ENCODE measurements around the gene LRMDA.

Gene LRMDA

DNA sequence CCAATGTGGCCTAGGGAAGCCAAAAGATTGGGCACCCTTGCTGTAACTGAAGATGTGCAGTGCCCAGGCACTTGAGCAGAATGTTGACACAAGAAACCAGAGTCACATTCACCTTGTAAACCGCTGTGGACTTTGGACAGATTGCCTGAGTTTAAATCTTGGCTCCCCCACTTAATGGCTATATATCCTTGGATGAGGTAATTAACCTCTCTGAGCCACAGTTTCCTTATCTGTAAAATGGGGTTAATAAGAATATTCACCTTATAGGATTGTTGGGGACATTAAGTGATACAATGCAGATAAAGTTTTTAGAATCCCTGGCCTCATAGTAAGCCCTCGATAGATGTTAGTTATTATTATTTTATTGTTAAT lies 331.0 kb downstream of the LRMDA start:
- Histone ChIP-seq H3K36me3 (ENCODE audit: control insufficient read depth in 2 of 2, insufficient read depth in 1 of 2, low read length in 2 of 2) (no peaks in the 10 kb centered on the region), H3K4me3 (ENCODE audit: low read depth, low read length) (no peak overlapping the region), H3K4me1 (ENCODE audit: control insufficient read depth, insufficient read depth, low read length) (peaks cover 28% of the 10 kb centered on the region), H3K27ac (ENCODE audit: extremely low read depth, low read depth, low read length) (peak overlapping the region; percentile 34; the same call in 1 of the 2 replicates), H3K9me3 (ENCODE audit: control insufficient read depth, insufficient read depth, low read depth, low read length) (no peaks in the 10 kb centered on the region)
- ChIA-PET CTCF (interaction anchor here (0.6 kb wide), 1 partner anchor 791 kb away, joined by 3 read pairs; no protein-coding TSS in a partner anchor), POLR2A (no interaction called here)
- TF ChIP-seq GLIS1 (tag by site-specific recombination; IDR thresholded peaks at IDR 0.05): no peak
- TF ChIP-seq ZBTB1 (tag by site-specific recombination; IDR thresholded peaks at IDR 0.05): no peak
- TF ChIP-seq, protein P1, sequence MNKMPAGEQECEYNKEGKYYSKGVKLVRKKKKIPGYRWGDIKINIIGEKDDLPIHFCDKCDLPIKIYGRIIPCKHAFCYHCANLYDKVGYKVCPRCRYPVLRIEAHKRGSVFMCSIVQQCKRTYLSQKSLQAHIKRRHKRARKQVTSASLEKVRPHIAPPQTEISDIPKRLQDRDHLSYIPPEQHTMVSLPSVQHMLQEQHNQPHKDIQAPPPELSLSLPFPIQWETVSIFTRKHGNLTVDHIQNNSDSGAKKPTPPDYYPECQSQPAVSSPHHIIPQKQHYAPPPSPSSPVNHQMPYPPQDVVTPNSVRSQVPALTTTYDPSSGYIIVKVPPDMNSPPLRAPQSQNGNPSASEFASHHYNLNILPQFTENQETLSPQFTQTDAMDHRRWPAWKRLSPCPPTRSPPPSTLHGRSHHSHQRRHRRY (tag by site-specific recombination; IDR thresholded peaks at IDR 0.05): no peak
- 0 out of 2 replicates have a peak, but pooled peaks have one; percentile 28 for TF ChIP-seq ZSCAN30 (tag by site-specific recombination; IDR thresholded peaks at IDR 0.05)
- no peak for TF ChIP-seq ZNF785 (tag by site-specific recombination; IDR thresholded peaks at IDR 0.05)
- no peak for TF ChIP-seq ZNF670 (tag by site-specific recombination; IDR thresholded peaks at IDR 0.05; ENCODE audit: low read depth)
- no peak for TF ChIP-seq ZNF202 (tag by site-specific recombination; IDR thresholded peaks at IDR 0.05; ENCODE audit: borderline replicate concordance)
- no peak for TF ChIP-seq SCRT1 (tag by site-specific recombination; IDR thresholded peaks at IDR 0.05; ENCODE audit: borderline replicate concordance)
- TF ChIP-seq ZNF292 (tag by site-specific recombination; IDR thresholded peaks at IDR 0.05; ENCODE audit: borderline replicate concordance, low read depth): no peak
- TF ChIP-seq ZNF266 (tag by site-specific recombination; IDR thresholded peaks at IDR 0.05; ENCODE audit: low read depth): no peak
- TF ChIP-seq ZNF157 (tag by site-specific recombination; IDR thresholded peaks at IDR 0.05): no peak
- no peak for TF ChIP-seq ZNF707 (tag by site-specific recombination; IDR thresholded peaks at IDR 0.05)
- no peak for TF ChIP-seq ZNF311 (tag by site-specific recombination; IDR thresholded peaks at IDR 0.05; ENCODE audit: borderline replicate concordance)
- no peak for TF ChIP-seq ZNF23 (tag by site-specific recombination; IDR thresholded peaks at IDR 0.05; ENCODE audit: borderline replicate concordance)
- TF ChIP-seq, protein P2, sequence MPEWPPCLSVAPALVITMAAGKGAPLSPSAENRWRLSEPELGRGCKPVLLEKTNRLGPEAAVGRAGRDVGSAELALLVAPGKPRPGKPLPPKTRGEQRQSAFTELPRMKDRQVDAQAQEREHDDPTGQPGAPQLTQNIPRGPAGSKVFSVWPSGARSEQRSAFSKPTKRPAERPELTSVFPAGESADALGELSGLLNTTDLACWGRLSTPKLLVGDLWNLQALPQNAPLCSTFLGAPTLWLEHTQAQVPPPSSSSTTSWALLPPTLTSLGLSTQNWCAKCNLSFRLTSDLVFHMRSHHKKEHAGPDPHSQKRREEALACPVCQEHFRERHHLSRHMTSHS (tag by site-specific recombination; IDR thresholded peaks at IDR 0.05): no peak
- TF ChIP-seq ZNF501 (tag by site-specific recombination; IDR thresholded peaks at IDR 0.05): 0 out of 2 replicates have a peak, but pooled peaks have one; percentile 8
- TF ChIP-seq ZNF585B (tag by site-specific recombination; IDR thresholded peaks at IDR 0.05): no peak
- TF ChIP-seq, protein P3, sequence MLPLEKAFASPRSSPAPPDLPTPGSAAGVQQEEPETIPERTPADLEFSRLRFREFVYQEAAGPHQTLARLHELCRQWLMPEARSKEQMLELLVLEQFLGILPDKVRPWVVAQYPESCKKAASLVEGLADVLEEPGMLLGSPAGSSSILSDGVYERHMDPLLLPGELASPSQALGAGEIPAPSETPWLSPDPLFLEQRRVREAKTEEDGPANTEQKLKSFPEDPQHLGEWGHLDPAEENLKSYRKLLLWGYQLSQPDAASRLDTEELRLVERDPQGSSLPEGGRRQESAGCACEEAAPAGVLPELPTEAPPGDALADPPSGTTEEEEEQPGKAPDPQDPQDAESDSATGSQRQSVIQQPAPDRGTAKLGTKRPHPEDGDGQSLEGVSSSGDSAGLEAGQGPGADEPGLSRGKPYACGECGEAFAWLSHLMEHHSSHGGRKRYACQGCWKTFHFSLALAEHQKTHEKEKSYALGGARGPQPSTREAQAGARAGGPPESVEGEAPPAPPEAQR (tag by site-specific recombination; IDR thresholded peaks at IDR 0.05): no peak
- TF ChIP-seq ZNF37A (tag by site-specific recombination; IDR thresholded peaks at IDR 0.05): no peak
- TF ChIP-seq, protein P4, sequence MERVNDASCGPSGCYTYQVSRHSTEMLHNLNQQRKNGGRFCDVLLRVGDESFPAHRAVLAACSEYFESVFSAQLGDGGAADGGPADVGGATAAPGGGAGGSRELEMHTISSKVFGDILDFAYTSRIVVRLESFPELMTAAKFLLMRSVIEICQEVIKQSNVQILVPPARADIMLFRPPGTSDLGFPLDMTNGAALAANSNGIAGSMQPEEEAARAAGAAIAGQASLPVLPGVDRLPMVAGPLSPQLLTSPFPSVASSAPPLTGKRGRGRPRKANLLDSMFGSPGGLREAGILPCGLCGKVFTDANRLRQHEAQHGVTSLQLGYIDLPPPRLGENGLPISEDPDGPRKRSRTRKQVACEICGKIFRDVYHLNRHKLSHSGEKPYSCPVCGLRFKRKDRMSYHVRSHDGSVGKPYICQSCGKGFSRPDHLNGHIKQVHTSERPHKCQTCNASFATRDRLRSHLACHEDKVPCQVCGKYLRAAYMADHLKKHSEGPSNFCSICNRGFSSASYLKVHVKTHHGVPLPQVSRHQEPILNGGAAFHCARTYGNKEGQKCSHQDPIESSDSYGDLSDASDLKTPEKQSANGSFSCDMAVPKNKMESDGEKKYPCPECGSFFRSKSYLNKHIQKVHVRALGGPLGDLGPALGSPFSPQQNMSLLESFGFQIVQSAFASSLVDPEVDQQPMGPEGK (tag by site-specific recombination; IDR thresholded peaks at IDR 0.05): no peak; the same call in 1 of the 2 replicates
- TF ChIP-seq, protein P5, sequence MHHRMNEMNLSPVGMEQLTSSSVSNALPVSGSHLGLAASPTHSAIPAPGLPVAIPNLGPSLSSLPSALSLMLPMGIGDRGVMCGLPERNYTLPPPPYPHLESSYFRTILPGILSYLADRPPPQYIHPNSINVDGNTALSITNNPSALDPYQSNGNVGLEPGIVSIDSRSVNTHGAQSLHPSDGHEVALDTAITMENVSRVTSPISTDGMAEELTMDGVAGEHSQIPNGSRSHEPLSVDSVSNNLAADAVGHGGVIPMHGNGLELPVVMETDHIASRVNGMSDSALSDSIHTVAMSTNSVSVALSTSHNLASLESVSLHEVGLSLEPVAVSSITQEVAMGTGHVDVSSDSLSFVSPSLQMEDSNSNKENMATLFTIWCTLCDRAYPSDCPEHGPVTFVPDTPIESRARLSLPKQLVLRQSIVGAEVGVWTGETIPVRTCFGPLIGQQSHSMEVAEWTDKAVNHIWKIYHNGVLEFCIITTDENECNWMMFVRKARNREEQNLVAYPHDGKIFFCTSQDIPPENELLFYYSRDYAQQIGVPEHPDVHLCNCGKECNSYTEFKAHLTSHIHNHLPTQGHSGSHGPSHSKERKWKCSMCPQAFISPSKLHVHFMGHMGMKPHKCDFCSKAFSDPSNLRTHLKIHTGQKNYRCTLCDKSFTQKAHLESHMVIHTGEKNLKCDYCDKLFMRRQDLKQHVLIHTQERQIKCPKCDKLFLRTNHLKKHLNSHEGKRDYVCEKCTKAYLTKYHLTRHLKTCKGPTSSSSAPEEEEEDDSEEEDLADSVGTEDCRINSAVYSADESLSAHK (tag by site-specific recombination; IDR thresholded peaks at IDR 0.05): no peak
- no peak for TF ChIP-seq ZNF10 (tag by site-specific recombination; IDR thresholded peaks at IDR 0.05)
- TF ChIP-seq, protein P6, sequence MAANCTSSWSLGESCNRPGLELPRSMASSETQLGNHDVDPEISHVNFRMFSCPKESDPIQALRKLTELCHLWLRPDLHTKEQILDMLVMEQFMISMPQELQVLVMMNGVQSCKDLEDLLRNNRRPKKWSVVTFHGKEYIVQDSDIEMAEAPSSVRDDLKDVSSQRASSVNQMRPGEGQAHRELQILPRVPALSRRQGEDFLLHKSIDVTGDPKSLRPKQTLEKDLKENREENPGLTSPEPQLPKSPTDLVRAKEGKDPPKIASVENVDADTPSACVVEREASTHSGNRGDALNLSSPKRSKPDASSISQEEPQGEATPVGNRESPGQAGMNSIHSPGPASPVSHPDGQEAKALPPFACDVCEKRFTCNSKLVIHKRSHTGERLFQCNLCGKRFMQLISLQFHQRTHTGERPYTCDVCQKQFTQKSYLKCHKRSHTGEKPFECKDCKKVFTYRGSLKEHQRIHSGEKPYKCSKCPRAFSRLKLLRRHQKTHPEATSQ (tag by site-specific recombination; IDR thresholded peaks at IDR 0.05): no peak
- TF ChIP-seq, protein P7, sequence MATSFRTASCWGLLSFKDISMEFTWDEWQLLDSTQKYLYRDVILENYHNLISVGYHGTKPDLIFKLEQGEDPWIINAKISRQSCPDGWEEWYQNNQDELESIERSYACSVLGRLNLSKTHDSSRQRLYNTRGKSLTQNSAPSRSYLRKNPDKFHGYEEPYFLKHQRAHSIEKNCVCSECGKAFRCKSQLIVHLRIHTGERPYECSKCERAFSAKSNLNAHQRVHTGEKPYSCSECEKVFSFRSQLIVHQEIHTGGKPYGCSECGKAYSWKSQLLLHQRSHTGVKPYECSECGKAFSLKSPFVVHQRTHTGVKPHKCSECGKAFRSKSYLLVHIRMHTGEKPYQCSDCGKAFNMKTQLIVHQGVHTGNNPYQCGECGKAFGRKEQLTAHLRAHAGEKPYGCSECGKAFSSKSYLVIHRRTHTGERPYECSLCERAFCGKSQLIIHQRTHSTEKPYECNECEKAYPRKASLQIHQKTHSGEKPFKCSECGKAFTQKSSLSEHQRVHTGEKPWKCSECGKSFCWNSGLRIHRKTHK (tag by site-specific recombination; IDR thresholded peaks at IDR 0.05): no peak
- TF ChIP-seq ZXDB (tag by site-specific recombination; IDR thresholded peaks at IDR 0.05): peak; percentile 77
- TF ChIP-seq, protein P8, sequence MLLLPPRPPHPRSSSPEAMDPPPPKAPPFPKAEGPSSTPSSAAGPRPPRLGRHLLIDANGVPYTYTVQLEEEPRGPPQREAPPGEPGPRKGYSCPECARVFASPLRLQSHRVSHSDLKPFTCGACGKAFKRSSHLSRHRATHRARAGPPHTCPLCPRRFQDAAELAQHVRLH (tag by site-specific recombination; IDR thresholded peaks at IDR 0.05): peak; percentile 72
- TF ChIP-seq ZNF629 (tag by site-specific recombination; IDR thresholded peaks at IDR 0.05): no peak; the same call in 1 of the 2 replicates
- peak; percentile 66 for TF ChIP-seq MZF1 (tag by site-specific recombination; IDR thresholded peaks at IDR 0.05; ENCODE audit: borderline replicate concordance)
